ENCODE measurements around the gene MEF2C.

The MEF2C gene

DNA sequence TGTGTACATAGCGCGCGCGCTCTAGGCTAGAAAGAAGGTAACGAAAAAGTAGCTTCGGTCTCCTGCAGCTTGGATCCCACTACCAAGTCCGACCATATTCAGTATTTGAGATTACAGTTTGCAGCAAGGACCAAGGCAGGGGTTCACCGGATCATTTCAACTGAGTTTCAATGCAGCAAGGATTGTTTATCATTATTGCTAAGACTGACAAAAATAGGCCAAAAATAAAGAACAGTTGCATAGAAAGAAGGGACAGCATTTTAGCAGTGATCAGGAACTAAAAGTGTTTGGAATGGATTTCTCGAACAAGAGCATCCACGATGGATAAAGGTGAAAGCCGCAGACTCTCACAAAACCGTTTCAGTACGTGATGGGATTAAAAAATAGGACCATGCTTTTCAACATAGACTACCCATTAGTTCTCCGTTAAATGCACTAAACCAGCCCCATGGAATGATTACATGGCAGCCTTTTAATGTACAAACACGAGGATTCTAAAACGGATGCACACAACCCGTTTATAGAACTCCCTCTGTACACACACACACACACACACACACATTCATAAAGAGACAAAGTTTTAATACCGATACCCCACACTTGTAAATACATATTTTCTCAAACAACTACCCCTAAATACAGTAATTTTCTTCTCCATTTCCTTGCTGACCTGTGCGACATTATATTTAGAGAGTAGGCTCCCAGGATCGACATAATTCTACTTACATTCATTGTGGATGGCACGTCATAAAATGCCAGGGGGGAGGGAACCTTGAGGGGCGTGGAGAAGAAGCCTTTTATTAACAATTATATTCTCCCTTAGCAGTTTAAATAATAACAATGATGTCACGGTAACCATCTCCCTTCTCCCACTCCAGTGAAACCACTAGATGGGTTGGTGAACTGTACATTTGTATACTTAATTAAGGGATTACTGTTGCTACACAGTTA lies 197.1 kb downstream of the MEF2C start:
- no peak for DNase-seq

DNA sequence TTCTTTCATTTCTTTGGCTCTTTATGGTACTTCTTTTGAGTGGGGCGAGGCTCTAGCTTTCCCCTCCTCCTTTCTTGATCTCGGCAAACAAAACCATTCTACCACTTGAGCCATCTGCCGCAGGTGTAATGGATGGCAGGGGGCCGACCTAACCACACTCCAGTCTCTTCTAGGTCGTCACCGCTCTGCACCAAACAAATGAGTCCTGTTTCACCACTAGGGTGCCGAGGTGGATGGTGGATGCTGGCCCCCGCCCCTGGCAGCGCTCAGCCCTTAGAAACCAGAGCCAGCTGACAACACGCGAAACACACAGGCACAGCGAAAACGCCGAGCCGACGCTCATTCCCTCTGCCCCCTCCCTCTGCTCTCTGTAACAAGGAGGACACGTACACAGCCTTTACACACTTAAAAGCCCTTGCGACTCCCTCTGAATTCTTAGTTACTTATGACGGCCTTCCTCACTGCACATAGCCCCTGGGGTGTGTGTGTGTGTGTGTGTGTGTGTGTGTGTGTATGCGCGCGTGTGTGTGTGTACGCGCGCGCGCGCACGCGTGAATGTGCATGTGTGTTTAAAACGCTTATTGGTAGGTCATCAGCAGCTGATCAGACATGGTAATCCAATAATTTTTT lies 199.4 kb downstream of the MEF2C start:
- DNase-seq = no peak

DNA sequence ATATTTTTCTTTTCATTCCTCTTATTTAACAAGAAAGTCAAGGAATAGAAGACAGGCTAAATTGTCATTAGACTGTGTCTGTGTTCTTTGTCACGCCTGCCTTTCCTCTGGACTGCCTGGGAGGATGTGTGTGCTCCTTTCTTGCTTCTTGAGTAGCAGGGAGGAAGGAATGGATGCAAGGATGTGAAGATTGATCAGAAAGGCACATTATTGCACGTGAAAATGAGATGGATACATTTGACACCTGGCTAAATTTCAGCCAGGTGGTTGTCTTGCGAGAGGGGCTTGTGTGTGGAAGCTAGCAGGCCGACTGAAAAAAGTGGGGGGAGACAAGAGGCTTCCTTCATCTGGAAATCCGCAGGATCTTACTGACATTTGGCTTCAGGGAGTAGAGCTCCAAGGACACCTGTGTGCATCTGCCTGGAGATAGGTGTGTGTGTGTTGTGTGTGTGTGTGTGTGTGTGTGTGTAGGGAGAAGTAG lies 200.1 kb downstream of the MEF2C start:
- no peak for DNase-seq

DNA sequence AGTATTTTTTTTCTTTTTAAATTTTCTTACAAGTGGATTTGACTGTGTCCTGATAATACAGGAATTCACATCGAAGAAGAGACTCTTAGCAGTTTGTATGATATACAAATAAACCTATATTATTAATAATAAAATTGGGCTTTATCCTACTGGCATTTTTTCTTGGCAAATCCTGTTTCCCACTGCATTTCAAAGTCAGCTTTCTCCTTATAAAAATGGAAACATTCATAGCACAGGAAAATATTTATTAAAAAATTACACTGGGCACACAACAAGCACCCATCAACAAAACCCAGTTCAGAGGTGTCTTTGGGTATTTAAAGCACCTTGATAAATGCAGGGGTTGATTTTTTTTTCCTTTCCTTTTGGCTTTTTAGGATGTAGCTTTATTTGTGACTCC lies 200.9 kb downstream of the MEF2C start:
- no peak for DNase-seq

DNA sequence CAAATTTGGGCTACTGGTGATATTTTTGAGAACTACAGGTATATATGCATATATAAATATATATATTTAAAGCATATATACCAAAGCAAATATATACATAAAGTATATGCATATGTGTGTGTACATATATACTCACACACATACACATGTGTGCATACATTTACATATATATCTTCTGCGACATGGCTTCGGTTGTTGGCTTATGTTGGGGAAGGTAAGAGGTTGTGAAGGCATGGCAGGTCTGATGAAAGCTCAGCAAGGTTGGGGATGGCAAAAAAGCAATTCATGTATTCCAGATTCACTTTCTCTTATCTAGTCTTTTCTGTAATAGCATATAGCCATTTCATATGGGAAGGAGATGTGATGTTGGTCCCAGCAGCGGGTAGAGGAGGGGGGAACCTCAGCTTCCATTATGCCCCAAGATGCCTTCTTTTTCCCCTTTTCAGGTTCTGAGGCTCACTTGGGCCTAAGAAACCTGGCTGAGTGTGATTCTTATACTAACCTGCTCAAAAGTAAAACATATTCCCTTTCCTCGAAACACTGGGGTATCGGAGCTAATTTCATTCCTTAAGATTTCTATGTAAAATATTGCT lies 201.7 kb downstream of the MEF2C start:
- no peak for DNase-seq

DNA sequence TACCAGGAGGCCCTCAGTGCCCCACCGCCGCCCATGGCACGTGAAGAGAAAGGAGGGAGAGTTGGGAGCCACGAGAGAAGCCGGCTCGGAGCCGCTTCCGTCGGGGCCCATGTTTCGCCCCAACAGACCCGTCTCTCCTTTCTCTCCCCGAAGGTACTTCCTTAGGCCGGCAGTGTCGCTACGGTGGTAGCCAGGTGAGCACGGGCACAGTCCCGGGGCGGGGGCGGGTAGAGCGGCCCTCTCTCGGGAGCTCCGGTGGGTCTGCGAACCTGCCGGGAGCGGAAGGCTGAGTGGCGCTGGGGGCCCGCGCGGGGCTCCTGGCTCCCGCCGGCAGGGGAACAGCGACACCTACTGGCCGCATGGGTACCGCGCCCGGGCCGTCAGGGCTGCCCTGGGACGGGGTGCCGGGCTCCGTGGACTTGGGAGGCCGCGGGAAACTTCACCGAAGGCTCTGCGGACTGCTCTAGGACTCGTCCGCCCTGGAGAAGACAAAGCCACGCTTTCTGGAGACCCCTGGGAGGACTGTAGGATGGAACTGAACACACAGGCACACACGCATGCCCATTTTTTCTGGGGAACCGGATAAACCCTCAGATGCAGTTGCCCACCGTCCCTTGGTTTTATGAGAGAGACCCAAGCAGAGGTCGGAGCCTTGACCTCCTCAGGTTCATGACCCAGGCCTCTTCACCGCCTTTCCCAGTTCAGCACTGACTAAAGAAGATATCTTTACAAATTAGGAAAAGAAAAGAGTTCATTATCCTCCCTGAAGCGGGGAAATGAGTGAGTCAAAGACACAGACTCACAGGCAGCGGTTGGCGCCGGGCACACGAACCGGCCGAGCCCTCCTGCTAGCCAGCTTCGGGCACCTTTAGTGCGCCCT lies 202.5 kb downstream of the MEF2C start:
- peak; percentile 73 for DNase-seq

DNA sequence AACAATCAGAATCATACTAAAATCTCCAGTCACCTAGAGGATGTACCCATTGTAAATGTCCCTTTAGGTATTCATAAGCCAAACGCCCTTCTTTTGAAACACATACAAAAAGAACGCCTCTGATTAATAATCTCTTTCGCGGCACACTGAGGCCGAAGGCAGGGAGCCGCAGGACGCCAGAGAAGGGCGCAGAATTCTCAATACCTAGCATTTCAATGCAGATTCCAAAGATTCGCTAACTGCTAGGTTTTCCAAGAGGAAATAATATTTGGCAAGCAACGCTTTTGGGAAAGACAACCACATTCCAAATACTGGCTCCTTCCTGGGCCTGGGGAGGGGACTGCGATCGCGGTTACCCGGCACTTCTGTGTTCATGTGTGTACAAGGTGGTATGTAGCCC lies 203.3 kb downstream of the MEF2C start:
- DNase-seq = no peak

DNA sequence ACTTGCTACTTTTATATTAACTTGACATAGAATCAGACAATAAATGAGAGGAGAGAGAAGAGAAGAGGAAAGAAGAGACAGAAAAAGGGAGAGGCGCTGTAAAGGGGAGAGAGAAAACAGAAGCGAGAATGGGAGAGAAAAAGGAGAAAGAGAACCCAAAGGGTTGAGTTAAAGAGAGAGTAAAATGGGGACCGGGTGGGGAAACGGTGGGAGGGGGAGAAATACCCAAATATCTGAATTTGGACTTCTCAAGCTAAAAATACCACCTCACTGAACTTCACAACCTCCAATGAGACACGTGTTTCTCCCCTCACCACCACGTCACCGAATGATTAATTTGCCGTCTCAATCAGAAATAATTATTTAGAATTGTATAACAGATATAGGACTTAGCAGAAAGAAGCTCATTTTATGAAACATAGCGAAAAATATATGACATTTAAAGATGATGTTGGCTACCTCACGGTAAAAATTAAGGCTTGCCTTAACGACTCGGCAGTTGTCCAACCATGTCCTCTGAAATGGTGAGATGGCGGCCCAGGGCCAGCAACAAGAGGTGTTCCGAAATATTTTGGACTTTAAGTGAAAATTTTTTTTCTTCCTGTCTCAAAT lies 204.1 kb downstream of the MEF2C start:
- DNase-seq = no peak

DNA sequence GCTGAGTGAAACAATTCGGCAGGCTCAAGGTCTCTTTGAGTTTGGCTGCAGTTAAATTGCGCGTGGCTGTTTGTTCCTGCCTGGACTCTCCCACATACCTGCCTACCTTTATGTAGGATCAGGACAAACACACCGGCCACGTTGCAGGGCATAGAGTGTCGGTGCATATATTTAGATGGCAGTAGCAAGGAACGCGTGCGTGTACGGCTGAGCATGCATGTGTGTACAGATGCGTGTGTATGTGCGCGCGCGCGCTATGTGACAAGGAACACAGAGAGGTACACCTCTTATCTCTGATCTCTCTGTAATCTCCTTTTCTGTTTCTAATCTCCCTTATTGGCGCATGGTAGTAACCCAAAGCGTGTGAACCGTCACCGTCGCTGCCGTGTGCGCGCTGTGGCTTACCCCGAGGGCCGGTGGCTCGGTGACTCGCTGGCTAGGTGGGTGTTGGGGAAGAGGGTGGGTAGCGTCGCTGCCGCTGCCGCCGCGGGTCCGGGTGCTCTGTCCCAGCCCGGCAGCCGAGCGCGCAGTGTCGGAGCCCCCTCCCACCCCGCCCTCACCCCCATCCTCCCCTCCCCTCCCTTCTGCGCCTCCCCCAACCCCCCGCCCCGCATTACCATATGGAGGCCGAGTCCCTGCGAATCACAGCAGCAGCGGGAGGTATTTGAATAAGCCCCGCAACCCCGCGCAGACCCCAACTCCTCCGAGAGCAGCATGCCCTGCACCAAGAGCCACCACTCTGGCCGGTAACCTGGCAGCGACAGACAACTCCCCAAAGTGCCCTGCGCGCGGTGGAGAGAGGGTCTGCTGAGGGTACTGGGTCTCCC lies 204.8 kb downstream of the MEF2C start:
- DNase-seq = no peak

DNA sequence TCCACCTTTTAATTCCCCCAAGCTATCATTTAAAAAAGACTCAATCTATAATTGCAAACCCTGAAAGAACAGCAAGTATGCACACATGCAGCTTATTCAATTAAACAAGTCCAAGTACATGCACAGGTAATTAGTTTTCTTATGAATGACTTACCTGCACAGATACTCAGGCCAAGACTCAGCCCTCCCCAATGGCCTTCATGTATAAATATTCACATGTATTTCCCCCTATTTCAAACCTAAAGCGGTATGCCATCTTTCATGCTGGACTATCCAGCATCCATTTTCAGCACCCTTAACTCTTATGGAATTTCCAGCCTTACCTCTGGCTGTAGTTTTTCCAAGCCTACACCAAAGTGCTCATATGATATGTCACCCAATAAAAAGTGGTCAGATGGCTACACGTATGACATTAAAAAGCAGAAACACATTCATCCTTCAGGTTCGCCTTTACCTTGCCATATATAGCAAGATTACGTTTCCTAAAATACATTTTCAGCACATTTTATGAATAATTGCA lies 205.5 kb downstream of the MEF2C start:
- DNase-seq = no peak

DNA sequence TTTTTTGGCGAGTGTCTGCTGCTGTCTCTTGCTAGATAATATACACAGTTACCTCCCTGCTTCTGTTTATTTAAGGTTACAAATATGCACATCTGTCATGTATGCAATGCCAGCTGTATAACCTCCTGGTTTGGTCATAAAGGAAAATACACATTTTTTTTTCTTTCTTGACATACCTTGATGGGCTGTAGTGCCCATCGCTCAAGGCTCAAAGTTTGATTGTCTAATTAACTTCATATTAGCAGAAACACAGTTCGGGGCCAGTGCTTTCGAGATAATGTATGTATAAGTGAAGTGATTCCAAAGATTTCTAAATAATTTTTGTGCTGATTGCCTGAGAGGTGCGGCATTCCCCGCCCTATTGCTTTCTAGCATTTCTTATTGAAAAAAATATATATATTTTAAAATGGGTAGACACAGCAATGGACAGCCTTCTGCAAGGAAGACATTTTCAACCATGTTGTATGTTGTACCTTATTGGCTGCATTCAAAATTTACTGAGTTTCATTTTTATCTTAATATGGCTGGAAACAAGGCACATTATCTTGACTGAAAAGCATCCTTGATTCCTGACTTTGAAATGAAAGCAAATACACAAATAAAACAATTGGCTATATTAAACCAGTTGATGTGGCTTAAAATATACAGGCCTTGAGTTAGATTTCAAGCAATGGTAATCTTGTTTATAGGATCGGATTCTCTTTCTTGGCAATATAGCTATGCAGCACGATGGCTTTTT lies 206.2 kb downstream of the MEF2C start:
- no peak for DNase-seq

DNA sequence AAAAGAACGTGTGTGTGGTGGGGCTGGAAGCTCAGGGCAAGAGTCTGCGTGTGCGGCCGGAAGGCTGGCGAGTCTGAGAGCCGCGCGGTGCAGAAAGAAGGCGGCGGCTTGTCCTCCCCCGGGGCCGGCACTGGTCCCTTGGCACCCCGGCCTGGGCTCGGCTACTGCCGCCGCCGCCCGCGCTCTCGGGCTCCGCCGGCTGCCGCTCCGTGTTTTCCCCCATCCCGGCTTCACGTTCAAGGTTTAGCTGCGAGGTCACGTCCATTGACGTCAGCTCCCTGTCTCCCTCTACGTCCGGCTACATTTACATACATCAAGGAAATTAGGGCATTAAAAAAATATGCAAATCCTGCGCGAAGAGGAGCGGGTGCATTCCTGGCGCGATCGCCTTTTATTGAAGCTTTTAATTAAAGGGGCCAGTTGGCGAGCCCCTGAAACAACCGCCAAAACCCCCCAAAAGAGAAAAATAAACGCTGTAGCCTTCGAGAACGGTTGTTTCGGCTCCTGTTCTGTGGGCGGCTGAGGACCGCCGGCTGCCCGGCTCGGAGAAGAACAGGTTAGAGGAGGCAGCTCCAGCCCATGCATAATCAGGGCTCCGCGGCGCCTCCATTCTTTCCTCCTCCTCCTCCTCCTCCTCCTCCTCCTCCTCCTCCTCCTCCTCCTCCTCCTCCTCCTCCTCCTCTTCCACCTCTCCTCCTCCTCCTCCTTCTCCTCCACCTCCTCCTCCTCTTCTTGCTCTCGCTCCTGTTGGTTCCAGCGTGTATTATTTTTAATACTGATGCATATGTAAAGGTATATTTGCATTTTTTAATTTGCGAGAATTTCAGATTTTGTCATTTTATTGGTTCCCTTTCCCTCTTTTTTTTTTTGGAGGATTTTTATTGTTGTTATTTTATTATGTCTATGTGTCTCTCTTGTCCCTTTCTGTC lies 207.0 kb downstream of the MEF2C start:
- DNase-seq = no peak

DNA sequence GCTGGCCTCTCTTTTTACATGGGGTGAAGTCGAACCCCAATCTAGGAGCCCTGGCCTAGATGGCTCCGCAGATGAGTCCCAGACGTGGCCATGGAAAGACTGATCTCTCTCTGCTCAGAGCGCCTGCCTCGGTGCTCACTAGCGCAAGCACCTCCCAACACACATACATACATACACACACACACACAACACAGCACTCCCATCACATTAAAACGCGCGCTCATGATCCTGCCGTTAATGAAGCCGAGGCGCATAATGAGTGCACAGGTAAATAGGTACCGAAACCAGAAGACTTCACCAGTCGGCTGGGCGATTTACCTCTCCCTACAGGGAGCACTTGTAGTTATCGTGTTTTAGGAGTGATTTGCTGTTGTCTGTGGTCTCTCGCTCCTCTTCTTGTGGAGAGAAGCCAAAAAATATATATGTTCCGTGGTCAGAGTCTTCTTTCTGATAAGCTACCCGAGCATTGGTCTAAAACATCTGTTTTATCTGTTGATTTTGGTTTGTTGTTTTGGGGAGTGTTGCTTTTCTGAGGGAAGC lies 207.7 kb downstream of the MEF2C start:
- no peak for DNase-seq

DNA sequence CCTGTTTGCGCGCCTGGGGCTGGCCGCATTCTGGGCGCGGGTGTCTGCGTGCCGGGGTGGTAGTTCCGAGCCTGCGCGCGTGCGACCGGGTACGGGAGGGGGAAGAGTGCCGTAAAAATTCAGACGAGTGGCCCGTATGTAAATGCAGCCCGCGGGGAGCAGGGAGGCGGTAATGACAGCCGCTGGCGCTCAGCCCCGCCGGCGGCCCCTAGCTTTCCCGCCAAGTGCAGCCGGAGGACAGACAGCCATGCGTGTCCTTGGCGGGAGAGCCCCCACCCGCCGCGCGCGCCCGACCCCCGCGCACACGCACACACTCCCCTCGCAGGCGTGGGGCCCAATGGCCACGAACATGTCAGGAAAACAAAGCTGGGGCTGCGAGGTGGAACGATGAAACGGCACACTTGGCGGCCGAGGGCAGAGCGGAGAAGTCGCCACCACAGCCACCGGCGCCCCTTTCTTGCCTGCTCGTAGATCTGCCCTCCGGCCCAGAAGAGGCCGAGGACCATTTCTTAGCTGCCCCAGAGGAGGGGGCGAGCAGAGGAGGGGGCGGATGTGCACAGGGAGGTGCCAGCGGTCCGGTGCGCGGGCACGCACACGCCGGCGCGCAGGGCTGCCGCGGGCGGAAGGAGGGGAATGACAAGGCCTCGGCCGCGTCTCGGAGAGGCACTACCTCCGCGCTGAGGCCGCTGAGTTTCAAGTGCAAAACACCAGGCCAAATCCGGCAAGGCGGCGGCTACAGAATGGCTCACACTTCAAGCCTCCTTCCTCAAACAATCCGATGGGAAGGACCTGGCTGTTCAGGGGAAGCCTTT lies 208.4 kb downstream of the MEF2C start:
- no peak for DNase-seq

DNA sequence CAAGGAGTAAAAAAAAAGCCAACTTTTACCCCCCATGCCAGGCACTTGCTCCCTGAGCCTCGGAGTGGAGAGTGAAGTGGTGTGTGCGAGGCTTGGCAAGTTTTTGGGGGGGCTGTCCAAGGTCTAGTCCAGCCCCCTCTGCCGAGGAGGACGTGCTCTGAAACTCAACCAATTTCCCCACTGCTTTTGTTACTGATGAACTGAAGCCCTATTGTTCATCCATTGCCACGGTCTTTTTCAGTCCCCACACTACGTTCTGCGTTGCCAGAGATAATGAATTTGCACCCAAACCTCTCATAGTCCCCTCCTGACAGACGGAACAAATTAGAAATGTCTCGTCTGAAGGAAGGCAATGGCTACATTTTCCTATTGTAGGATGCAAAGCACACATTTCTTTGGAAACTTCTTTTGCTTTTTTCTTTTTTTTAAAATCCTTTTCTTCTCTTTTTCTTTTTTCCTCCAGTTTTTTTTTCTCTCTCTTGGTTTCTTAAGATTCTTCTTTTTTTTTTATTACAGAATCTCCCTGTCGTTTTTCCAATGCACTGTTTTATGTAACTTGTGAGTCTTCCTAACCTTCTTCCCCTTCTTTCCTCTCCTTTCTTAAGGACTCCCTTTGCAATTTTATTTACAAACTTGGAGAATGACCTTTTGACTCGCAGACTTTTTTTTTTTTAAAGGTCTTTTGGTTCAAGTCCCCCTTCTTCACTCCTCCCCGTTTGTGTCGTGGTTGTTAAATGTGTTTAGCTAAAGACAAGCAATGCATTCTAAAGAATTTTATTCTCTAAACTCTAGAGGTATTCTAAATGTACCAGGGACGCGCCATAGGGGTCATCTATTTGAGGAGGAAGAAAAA lies 209.5 kb downstream of the MEF2C start:
- DNase-seq = no peak

DNA sequence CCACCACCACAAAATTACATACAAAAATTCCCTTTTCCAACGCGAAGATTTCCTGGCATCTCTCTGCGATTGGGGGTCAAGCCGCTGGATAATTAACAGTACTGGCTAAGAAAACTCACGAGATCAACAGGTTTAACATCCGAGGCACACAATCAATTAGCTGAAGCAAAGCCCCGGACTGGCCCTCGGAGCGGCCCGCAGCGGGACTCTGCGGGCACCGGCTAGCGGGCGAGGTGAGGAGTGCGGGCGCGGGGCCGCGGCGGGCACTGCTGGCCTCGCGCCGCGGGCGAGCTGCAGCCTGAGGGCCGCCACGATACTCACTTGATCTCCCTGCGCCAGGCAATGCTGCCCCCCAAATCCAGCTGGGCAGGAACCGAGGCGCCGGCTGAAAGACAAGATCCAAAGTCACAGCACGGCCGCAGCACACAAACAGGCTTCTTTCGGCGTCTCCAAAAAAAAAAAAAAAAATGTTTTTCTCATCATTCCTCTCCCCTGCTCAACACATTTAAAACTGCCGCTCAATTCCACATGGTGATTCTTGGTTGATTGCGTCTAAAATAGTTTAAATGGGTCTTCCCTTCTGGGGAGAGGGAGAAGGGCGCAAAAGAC lies 210.2 kb downstream of the MEF2C start:
- no peak for DNase-seq
